ENCODE results near the gene UBL4B.

GRCh38 chr1:110161849-110162248 is 49.6 kb downstream of the UBL4B start:
- no peak for TF ChIP-seq POLR2A (IDR thresholded peaks at IDR 0.05)
- no peak for TF ChIP-seq POLR2AphosphoS5 (IDR thresholded peaks at IDR 0.05)
- TF ChIP-seq CTCF (IDR thresholded peaks at IDR 0.05 in 8 of 11, conservative IDR thresholded peaks at IDR 0.05 in 3 of 11), result no peak

Measured in spleen (tissue), 7 donors.